SK-N-SH treated with all-trans-retinoic acid at 6 μM for 48 hours (cell line): Measurements from ENCODE around the gene AFDN.

ENCODE experiments used
- CSDC2 ChIP-seq: fragments of 250-450 bp; sonication (Bioruptor Pico); IDR thresholded peaks from 2 replicates; pipeline ENCODE4 v1.5.0; 2020; ENCODE audit warnings: mild to moderate bottlenecking, moderate library complexity
- PATZ1 ChIP-seq: fragments of 250-450 bp; sonication (Bioruptor Pico); IDR thresholded peaks from 2 replicates; pipeline ENCODE4 v1.8.0; 2020; ENCODE audit warnings: mild to moderate bottlenecking, moderate library complexity, borderline replicate concordance
- RARB ChIP-seq: fragments of 250-450 bp; sonication (Bioruptor Pico); IDR thresholded peaks from 2 replicates; pipeline ENCODE4 v1.8.0; 2021; ENCODE audit warnings: mild to moderate bottlenecking, moderate library complexity
- ZFP3 ChIP-seq: fragments of 250-450 bp; sonication (Bioruptor Pico); IDR thresholded peaks from 2 replicates; pipeline ENCODE4 v1.5.0; 2020; ENCODE audit warnings: mild to moderate bottlenecking, moderate library complexity
- ZNF70 ChIP-seq: fragments of 450-650 bp; formaldehyde crosslinking; IDR thresholded peaks from 2 replicates; pipeline ENCODE4 v1.5.0; 2020; ENCODE audit warnings: mild to moderate bottlenecking, moderate library complexity
- TF ChIP-seq, protein P1 (sequence below): fragments of 250-450 bp; sonication (Bioruptor Pico); IDR thresholded peaks from 2 replicates; pipeline ENCODE4 v1.5.0; 2020; ENCODE audit warnings: mild to moderate bottlenecking, moderate library complexity
- TF ChIP-seq, protein P2 (sequence below): fragments of 250-450 bp; sonication (Bioruptor Pico); IDR thresholded peaks from 2 replicates; pipeline ENCODE4 v1.5.1; 2020; ENCODE audit warnings: low read depth, mild to moderate bottlenecking, moderate library complexity

GRCh38 chr6:168004945-168005344 lies 178.2 kb downstream of the AFDN start:
- TF ChIP-seq, protein P1, sequence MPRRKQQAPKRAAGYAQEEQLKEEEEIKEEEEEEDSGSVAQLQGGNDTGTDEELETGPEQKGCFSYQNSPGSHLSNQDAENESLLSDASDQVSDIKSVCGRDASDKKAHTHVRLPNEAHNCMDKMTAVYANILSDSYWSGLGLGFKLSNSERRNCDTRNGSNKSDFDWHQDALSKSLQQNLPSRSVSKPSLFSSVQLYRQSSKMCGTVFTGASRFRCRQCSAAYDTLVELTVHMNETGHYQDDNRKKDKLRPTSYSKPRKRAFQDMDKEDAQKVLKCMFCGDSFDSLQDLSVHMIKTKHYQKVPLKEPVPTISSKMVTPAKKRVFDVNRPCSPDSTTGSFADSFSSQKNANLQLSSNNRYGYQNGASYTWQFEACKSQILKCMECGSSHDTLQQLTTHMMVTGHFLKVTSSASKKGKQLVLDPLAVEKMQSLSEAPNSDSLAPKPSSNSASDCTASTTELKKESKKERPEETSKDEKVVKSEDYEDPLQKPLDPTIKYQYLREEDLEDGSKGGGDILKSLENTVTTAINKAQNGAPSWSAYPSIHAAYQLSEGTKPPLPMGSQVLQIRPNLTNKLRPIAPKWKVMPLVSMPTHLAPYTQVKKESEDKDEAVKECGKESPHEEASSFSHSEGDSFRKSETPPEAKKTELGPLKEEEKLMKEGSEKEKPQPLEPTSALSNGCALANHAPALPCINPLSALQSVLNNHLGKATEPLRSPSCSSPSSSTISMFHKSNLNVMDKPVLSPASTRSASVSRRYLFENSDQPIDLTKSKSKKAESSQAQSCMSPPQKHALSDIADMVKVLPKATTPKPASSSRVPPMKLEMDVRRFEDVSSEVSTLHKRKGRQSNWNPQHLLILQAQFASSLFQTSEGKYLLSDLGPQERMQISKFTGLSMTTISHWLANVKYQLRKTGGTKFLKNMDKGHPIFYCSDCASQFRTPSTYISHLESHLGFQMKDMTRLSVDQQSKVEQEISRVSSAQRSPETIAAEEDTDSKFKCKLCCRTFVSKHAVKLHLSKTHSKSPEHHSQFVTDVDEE (CRISPR knock-in tag) = no peak
- TF ChIP-seq PATZ1 (CRISPR knock-in tag) = no peak
- TF ChIP-seq ZFP3 (CRISPR knock-in tag) = no peak
- TF ChIP-seq RARB (CRISPR knock-in tag) = no peak
- TF ChIP-seq ZNF70 (CRISPR knock-in tag) = no peak
- TF ChIP-seq, protein P2, sequence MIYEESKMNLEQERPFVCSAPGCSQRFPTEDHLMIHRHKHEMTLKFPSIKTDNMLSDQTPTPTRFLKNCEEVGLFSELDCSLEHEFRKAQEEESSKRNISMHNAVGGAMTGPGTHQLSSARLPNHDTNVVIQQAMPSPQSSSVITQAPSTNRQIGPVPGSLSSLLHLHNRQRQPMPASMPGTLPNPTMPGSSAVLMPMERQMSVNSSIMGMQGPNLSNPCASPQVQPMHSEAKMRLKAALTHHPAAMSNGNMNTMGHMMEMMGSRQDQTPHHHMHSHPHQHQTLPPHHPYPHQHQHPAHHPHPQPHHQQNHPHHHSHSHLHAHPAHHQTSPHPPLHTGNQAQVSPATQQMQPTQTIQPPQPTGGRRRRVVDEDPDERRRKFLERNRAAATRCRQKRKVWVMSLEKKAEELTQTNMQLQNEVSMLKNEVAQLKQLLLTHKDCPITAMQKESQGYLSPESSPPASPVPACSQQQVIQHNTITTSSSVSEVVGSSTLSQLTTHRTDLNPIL = no peak
- TF ChIP-seq CSDC2 (CRISPR knock-in tag) = no peak
